Stimulated activated CD4-positive, alpha-beta T cell treated with anti-CD3 and anti-CD28 coated beads, TNF-alpha, amount 100 ng/mL, for 48 hours (primary cell): ENCODE results near the gene LRRC10B.
A peak's percentile ranks its signal among the peaks of the same experiment; 100 is the strongest.

Source experiments
- DNase-seq, 3 donors: peaks; one replicate each; pipeline ENCODE4 v3.0.0-alpha.2; 2020; ENCODE audit warnings: low read depth in 3 of 3

The LRRC10B gene

GRCh38 chr11:61509043-61510029, 787 bp downstream of the LRRC10B start:
- DNase-seq, result peak; percentile 41 to 69 (median 65)

- no peak for DNase-seq
Measured at GRCh38 chr11:61510166-61510919, 1.8 kb downstream of the LRRC10B start.

DNA sequence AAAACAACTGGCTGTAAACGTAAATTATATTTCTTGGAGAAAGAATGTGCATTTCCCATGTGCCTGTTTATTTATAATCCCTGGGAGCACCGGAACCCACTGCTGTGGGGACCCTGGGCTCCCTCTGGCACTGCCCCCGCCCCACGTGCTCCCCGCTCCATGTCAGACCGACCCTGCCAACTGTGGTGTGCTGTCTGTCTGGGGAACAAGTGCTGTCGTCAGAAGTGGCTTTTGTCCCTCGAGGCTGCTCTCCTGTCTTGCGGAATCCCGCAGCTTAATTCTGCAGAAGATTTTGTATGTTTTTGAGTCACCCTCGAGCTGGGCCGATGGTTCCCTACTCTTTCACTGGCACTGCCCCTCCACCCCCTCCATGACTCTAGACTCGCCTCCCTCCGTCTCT, 2.4 kb downstream of the LRRC10B start:
- no peak for DNase-seq

DNA sequence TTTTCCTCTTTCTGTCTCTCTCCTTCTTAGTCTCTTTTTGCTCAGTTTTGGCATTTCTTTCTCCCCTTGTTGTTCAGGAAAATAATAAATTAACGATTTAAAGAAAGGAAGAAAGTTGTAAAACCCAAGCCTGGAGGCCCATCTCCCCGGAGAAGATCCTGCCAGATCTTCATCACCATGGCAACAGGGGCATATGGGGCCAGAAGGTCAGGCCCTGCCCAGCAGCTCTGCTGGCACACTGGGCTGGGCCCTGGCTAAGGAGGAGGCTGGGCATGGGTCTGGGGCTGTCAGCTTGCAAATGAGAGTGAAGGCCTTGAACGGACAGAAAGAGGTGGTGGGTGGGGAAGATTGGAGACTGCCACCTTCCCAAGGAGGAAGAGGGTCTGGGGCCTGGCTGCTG, 2.8 kb downstream of the LRRC10B start:
- no peak for DNase-seq

- DNase-seq, result no peak
Measured at GRCh38 chr11:61512435-61512834, 3.9 kb downstream of the LRRC10B start.

GRCh38 chr11:61513143-61513765, 4.7 kb downstream of the LRRC10B start:
- DNase-seq, result no peak

- DNase-seq, result no peak
Measured at GRCh38 chr11:61514050-61514917, 5.7 kb downstream of the LRRC10B start.

- no peak for DNase-seq
Measured at GRCh38 chr11:61515686-61516085, 7.1 kb downstream of the LRRC10B start.

DNA sequence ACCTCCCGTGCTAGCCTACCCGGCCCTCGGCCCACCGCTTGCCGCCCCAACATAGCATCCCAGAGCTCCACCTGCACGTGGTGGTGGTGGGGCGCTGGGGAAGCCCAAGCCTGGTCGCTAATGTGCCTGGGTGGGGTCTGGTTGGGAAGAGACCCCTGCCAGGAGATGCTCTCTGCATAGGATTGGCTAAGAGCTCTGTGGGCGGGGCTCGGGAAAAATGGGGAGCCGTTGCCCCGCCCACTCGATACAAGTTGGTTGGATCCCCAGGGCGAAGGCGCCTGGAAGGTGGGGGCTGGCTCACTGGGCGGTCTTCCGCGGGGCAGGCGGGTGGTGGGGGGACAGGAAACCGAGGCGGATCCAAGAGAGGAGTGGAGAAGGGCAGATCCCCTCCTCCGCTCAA, 7.6 kb downstream of the LRRC10B start:
- no peak for DNase-seq

GRCh38 chr11:61516675-61517572, 8.4 kb downstream of the LRRC10B start:
- peak; percentile 14 to 44 (median 36) for DNase-seq

GRCh38 chr11:61518032-61518795, 9.7 kb downstream of the LRRC10B start:
- no peak for DNase-seq

DNA sequence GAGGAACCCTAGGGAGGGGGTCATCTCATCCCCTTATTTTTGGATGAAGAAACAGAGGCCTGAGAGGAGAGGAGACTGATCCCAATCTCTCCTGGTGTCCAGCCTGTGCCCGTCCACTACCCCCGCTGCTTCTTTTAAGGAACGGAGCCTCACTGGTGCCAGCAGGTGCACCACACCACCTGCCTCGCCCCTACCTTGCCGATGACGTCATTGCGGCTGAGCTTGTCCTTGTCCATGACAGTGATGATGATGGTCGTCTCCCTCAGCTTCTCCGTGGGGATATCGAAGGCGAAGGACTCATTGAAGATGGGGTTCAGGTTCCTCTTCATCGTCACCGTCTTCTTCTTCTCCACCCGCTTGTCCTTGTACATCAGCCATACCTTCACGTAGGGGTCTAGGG, 14.3 kb downstream of the LRRC10B start:
- DNase-seq, result no peak

DNA sequence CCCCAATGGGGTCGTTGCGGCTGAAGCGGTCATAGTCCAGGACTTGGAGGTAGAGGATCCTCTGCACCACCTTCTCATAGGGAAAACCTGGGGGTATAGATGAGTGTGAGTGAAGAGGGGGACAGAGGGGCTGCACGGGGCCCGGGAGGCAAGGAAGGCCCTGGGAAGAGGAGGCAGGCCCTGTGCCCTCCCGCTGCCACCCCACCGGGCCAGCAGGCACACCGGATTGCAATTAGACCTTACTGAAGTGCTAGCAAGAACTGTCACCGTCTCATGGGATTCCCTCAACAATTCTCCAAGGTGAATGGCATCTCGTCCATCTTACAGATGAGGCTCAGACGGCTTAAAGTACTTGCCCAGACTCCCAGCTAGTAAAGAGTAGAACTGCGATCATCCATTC, 15.9 kb downstream of the LRRC10B start:
- no peak for DNase-seq

DNA sequence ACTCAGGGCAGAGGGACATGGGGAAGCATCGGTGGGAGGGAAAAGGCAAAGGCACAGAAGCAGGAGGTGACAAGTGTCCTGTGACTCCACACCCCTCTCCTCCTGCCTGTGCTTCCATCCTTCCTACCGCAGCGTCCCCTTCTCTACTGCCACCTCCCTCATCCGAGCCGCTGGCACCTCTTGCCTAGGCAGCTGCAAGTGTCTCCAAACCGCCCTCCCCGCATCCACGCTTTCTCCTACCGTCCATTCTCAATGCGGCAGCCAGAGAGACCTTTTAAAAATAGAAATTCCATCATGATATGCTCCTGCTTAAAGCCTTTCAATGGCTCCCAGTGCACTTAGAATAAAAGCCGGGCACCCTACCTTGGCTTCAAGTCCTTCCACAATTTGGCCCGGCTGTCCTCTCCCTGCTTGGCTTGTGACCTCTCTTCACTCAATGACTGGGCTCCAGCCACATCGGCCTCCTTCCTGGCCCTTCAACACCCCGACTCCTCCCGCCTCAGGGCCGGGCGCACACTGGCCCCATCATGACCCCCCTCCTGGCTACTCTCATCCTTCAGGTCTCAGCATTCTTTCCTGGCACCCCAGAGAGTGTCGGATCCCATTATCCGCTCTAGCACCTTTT, 16.5 kb downstream of the LRRC10B start:
- DNase-seq, result no peak

DNA sequence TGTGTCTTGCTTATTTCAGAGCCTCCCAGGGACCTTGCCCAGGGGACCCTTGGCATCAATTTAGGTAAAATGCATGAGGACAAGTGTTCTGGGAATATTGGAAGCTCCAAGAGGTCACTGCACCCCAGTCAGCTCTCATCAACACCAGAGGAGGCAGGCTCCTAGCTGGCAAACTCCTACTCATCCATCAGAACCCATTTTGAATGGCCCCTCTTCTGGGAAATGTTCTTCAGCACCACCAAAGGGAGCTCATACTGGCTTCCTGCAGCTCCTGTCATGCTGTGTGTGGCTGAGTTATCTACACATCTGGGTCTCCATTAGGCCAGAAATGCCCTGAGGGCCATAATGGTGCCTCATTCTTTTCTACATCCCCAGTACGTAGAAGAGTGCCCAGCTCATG, 17.7 kb downstream of the LRRC10B start:
- DNase-seq, result no peak

- DNase-seq, result no peak
Measured at GRCh38 chr11:61526956-61527731, 18.6 kb downstream of the LRRC10B start.

DNA sequence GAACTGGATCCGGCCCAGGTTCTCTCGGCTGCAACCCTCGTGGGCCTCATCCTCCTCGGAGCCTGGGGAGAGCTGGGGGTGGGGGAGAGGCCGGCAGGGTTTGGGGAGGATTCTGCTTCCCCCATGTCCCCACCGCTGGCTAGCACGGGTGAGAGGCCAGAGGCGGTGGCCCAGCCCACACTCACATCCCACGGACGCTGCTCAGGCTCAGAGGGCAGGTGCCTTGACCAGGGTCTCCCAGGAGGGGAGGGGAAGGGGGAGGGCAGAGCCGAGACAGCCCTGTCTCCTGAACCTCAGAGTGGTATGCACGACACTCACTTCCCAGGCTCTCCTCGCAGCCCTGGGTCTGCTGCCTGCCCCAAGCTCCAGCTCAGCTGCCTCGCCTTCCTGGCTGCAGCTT, 19.6 kb downstream of the LRRC10B start:
- DNase-seq, result no peak

- DNase-seq, result no peak
Measured at GRCh38 chr11:61529537-61530225, 21.1 kb downstream of the LRRC10B start.
